SK-N-MC (cell line): ENCODE measurements around the gene TERF2IP.

ENCODE experiments used
- DNase-seq: peaks from one replicate; pipeline ENCODE4 v3.0.0-alpha.2; 2011; ENCODE audit warnings: low read depth, low spot score
- H3K27ac ChIP-seq: fragments of 200-600 bp; sonication (generic); 2 replicates; pipeline ENCODE4 v1.5.1; 2016; ENCODE audit warnings: mixed run types
- H3K36me3 ChIP-seq: fragments of 200-600 bp; sonication (generic); 2 replicates; pipeline ENCODE4 v1.6.1; 2017; ENCODE audit warnings: antibody characterized with exemption, low read length, mixed read lengths; ENCODE audit not compliant: insufficient read depth
- H3K4me3 ChIP-seq: fragments of 200-600 bp; sonication (generic); 2 replicates; pipeline ENCODE4 v1.5.1; 2016
- H3K9ac ChIP-seq: fragments of 200-600 bp; sonication (generic); 2 replicates; pipeline ENCODE4 v1.8.0; 2017; ENCODE audit warnings: mixed run types, mixed read lengths; ENCODE audit not compliant: insufficient read length
- H3K9me3 ChIP-seq: fragments of 200-600 bp; sonication (generic); 2 replicates; pipeline ENCODE4 v1.6.1; 2017; ENCODE audit warnings: low read depth, mild to moderate bottlenecking, antibody characterized with exemption, low read length, moderate library complexity, mixed read lengths
- EZH2 ChIP-seq: fragments of 200-600 bp; sonication (generic); IDR thresholded peaks from one replicate; pipeline ENCODE4 v1.6.1; 2017; ENCODE audit warnings: antibody characterized with exemption
- FOXP2 ChIP-seq: optimal IDR thresholded peaks from 2 replicates; pipeline ENCODE3; 2011; ENCODE audit warnings: mild to moderate bottlenecking, moderate library complexity; ENCODE audit not compliant: insufficient read depth; ENCODE audit errors: extremely low read length, control extremely low read depth
- POLR2AphosphoS5 ChIP-seq: IDR thresholded peaks from 2 replicates; pipeline ENCODE4 v1.6.1; 2012; ENCODE audit warnings: mild to moderate bottlenecking, low read depth, low read length, borderline replicate concordance

The TERF2IP gene

DNA sequence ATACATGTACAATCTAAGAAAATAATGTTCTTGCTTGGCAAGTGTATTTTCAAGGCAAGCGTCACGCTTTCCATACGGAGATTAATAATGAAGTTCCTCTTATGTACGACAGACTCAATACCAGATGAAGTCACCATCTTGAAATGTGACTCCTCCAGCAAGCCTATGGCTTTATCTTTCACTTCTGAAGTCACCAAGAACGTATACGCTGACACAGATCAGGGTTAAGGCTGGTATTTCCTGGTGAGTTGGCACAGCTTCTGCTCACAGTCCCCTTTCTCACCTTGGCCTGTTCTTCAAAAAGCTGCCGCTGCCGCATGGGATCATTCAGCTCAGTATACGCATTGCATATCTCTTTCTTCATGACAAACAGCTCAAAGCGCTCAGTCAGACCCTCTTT lies 18.4 kb upstream of the TERF2IP start:
- Histone ChIP-seq H3K27ac (no peak overlapping the region), H3K4me3 (no peak overlapping the region), H3K36me3 (peaks cover 60% of the 10 kb centered on the region), H3K9me3 (no peaks in the 10 kb centered on the region), H3K9ac (no peak overlapping the region)
- TF ChIP-seq EZH2, result no peak
- DNase-seq, result no peak

DNA sequence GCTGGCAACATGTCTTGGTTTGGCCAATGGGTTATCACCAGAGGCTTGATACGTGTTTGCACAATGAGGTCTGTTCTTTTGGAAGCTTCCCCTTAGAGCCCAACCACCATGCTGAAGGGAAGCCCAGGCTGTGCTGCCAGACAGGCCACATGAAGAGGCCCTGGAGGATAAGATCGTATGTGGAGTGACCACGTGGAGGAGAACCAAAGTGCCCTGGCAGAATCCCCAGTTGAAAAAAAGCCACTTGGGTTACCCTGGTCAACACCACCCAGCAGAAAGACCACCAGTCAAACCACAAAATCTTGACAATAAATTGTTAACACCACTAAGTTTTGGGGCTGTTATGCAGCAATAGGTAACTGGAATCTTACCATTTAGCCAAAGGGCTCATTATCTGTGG lies 17.5 kb upstream of the TERF2IP start:
- H3K9ac ChIP-seq, result no peak overlapping the region
- no peak for DNase-seq
- peaks cover 65% of the 10 kb centered on the region for H3K36me3 ChIP-seq
- TF ChIP-seq FOXP2 (no peak), EZH2 (no peak), POLR2AphosphoS5 (no peak)
- H3K4me3 ChIP-seq, result no peak overlapping the region
- no peaks in the 10 kb centered on the region for H3K9me3 ChIP-seq
- H3K27ac ChIP-seq, result no peak overlapping the region

DNA sequence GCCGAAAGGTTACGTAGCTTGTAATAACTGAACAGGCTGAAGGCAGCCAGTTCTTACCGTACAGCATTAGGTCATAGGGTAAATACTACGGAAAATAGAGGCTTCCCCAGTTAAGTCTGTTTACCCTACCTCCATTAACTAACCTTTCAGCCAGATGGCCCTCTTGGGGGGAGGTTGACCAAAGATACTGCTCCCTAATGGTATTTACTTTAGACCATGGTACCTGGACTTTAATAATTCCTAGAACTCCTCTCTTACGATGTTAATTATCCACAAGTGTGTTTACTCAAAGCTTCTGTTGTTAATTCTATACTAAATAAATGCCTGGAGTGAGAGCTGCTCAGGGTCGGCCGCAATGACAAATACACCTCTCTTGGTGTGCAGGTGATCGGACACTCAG lies 14.7 kb upstream of the TERF2IP start:
- no peak overlapping the region for H3K9ac ChIP-seq
- no peak overlapping the region for H3K27ac ChIP-seq
- H3K36me3 ChIP-seq, result peaks cover 67% of the 10 kb centered on the region
- no peak overlapping the region for H3K4me3 ChIP-seq
- no peak for DNase-seq
- no peaks in the 10 kb centered on the region for H3K9me3 ChIP-seq
- TF ChIP-seq POLR2AphosphoS5, result no peak
- TF ChIP-seq EZH2, result no peak
- TF ChIP-seq FOXP2, result no peak

- peaks cover 59% of the 10 kb centered on the region for H3K36me3 ChIP-seq
- TF ChIP-seq FOXP2 (no peak), EZH2 (no peak), POLR2AphosphoS5 (no peak)
- no peak for DNase-seq
- H3K4me3 ChIP-seq, result no peak overlapping the region
- no peaks in the 10 kb centered on the region for H3K9me3 ChIP-seq
- no peak overlapping the region for H3K27ac ChIP-seq
- no peak overlapping the region for H3K9ac ChIP-seq
Measured at GRCh38 chr16:75635036-75635435, 12.5 kb upstream of the TERF2IP start.

DNA sequence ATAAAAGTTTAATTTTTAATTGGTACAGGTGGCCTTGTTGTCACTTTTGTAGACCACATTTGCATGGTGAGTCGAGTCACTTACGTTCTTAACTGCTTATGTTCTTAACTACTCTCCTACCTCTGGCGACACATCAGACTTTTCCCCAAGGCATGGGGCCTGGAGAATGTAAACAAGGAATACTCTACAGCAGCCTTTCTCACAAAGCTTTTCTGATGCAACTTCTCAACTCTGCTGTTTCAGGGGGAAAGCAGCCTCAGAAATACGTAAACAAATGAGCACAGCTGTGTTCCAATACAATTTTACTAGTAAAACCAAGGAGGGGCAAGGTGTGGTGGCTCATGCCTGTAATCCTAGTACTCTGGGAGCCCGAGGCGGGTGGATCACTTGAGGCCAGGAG lies 7.0 kb upstream of the TERF2IP start:
- Histone ChIP-seq H3K27ac (no peak overlapping the region), H3K9ac (no peak overlapping the region), H3K4me3 (no peak overlapping the region), H3K9me3 (no peaks in the 10 kb centered on the region), H3K36me3 (peaks cover 56% of the 10 kb centered on the region)
- TF ChIP-seq EZH2 (no peak), POLR2AphosphoS5 (no peak)
- DNase-seq, result no peak

GRCh38 chr16:75644240-75645012 lies 3.1 kb upstream of the TERF2IP start:
- Histone ChIP-seq H3K9me3 (no peaks in the 10 kb centered on the region), H3K36me3 (peaks cover 46% of the 10 kb centered on the region; the same call in 1 of the 2 replicates), H3K9ac (no peak overlapping the region), H3K27ac (no peak overlapping the region), H3K4me3 (no peak overlapping the region)
- DNase-seq, result no peak
- TF ChIP-seq FOXP2, result no peak
- TF ChIP-seq POLR2AphosphoS5, result no peak
- no peak for TF ChIP-seq EZH2

DNA sequence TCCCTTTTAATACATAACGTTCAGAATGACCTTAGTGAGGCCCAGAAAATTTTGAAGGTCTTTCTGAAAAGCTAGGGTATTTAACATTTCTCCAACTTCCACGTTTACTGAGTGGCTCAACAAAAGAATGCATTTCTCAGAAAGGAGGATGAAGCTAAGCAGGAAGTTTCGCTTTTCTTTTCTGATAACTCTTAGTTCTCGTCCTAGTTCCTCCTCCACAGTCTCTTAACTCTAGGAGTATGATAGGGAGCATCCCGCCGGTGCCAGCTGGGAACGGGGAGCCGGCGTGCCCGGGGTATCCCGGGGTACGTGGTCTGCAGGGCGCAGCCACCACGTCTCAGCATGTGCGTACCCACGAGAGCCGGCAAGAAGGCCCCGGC lies 471 bp upstream of the TERF2IP start:
- no peak for TF ChIP-seq POLR2AphosphoS5
- peak overlapping the region; percentile 89 for H3K4me3 ChIP-seq
- no peak for DNase-seq
- peak overlapping the region; percentile 92 for H3K9ac ChIP-seq
- H3K36me3 ChIP-seq, result peaks cover 25% of the 10 kb centered on the region; the same call in 1 of the 2 replicates
- H3K27ac ChIP-seq, result peak overlapping the region; percentile 19; the same call in 1 of the 2 replicates
- H3K9me3 ChIP-seq, result no peaks in the 10 kb centered on the region

DNA sequence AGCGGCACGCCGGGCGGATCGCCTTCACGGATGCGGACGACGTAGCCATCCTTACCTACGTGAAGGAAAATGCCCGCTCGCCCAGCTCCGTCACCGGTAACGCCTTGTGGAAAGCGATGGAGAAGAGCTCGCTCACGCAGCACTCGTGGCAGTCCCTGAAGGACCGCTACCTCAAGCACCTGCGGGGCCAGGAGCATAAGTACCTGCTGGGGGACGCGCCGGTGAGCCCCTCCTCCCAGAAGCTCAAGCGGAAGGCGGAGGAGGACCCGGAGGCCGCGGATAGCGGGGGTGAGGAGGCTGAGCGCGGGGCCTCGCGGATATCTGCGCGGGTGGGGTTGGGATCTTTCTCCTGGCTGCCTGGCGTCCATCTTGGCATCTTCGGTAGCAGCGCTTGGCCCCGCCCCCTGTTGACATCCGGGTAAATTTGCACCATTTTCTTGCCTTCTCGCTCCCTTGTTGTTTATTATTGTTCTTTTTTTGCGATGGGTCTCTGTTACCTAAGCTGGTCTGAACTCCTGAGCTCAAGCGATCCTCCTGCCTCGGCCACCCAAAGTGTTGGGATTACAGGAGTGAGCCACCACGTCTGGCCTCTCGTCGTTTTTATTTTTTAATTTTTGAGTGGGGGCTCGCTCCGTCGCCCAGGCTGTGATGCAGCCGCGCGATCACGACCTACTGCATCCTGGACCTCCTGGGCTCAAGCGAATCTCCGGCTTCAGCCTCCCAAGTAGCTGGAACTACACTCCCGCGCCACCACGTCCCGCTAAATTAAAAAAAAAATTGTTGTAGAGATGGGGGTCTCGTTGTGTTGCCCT lies 898 bp downstream of the TERF2IP start:
- DNase-seq, result no peak

More for the DNA sequence above, 898 bp downstream of the TERF2IP start:
- Histone ChIP-seq H3K36me3 (peaks cover 19% of the 10 kb centered on the region; the same call in 1 of the 2 replicates), H3K9me3 (no peaks in the 10 kb centered on the region), H3K9ac (peak overlapping the region; percentile 89), H3K27ac (peak overlapping the region; percentile 84), H3K4me3 (peak overlapping the region; percentile 89)
- TF ChIP-seq POLR2AphosphoS5 (no peak; the same call in 1 of the 2 replicates), EZH2 (no peak), FOXP2 (no peak)
